ENCODE results near the gene CDK18.
A peak's percentile ranks its signal among the peaks of the same experiment; 100 is the strongest.

CDK18 gene

GRCh38 chr1:205528446-205528886 lies 24.0 kb downstream of the CDK18 start:
- TF ChIP-seq REST (IDR thresholded peaks at IDR 0.05; ENCODE audit: insufficient read depth in 1 of 2, low read depth in 2 of 2, low read length in 2 of 2) (no peak), TAF1 (IDR thresholded peaks at IDR 0.05; ENCODE audit: borderline replicate concordance, insufficient read depth, low read length) (no peak), FOXP2 (optimal IDR thresholded peaks at IDR 0.05; ENCODE audit: borderline replicate concordance, extremely low read depth, extremely low read length, insufficient read depth) (no peak), SIN3A (IDR thresholded peaks at IDR 0.05; ENCODE audit: borderline replicate concordance, insufficient read depth, low read length) (no peak), POLR2AphosphoS5 (IDR thresholded peaks at IDR 0.05; ENCODE audit: low read depth, low read length) (no peak)

GRCh38 chr1:205528887-205529825 lies 24.7 kb downstream of the CDK18 start:
- peak; percentile 53 for TF ChIP-seq FOXP2 (optimal IDR thresholded peaks at IDR 0.05; ENCODE audit: borderline replicate concordance, extremely low read depth, extremely low read length, insufficient read depth)
- TF ChIP-seq SIN3A (IDR thresholded peaks at IDR 0.05; ENCODE audit: borderline replicate concordance, insufficient read depth, low read length) = no peak
- no peak for TF ChIP-seq POLR2AphosphoS5 (IDR thresholded peaks at IDR 0.05; ENCODE audit: low read depth, low read length)
- no peak for TF ChIP-seq REST (IDR thresholded peaks at IDR 0.05; ENCODE audit: insufficient read depth in 1 of 2, low read depth in 2 of 2, low read length in 2 of 2)
- no peak for TF ChIP-seq TAF1 (IDR thresholded peaks at IDR 0.05; ENCODE audit: borderline replicate concordance, insufficient read depth, low read length)

GRCh38 chr1:205530116-205530515 lies 25.6 kb downstream of the CDK18 start:
- no peak for TF ChIP-seq SIN3A (IDR thresholded peaks at IDR 0.05; ENCODE audit: borderline replicate concordance, insufficient read depth, low read length)
- no peak for TF ChIP-seq FOXP2 (optimal IDR thresholded peaks at IDR 0.05; ENCODE audit: borderline replicate concordance, extremely low read depth, extremely low read length, insufficient read depth)
- no peak for TF ChIP-seq TAF1 (IDR thresholded peaks at IDR 0.05; ENCODE audit: borderline replicate concordance, insufficient read depth, low read length)
- no peak for TF ChIP-seq REST (IDR thresholded peaks at IDR 0.05; ENCODE audit: insufficient read depth in 1 of 2, low read depth in 2 of 2, low read length in 2 of 2)
- TF ChIP-seq POLR2AphosphoS5 (IDR thresholded peaks at IDR 0.05; ENCODE audit: low read depth, low read length) = no peak

- TF ChIP-seq FOXP2 (optimal IDR thresholded peaks at IDR 0.05; ENCODE audit: borderline replicate concordance, extremely low read depth, extremely low read length, insufficient read depth) (no peak), TAF1 (IDR thresholded peaks at IDR 0.05; ENCODE audit: borderline replicate concordance, insufficient read depth, low read length) (no peak), SIN3A (IDR thresholded peaks at IDR 0.05; ENCODE audit: borderline replicate concordance, insufficient read depth, low read length) (no peak), REST (IDR thresholded peaks at IDR 0.05; ENCODE audit: insufficient read depth in 1 of 2, low read depth in 2 of 2, low read length in 2 of 2) (no peak), POLR2AphosphoS5 (IDR thresholded peaks at IDR 0.05; ENCODE audit: low read depth, low read length) (no peak)
Measured at GRCh38 chr1:205531191-205532025, 26.9 kb downstream of the CDK18 start.

All from PFSK-1 (cell line).